ENCODE data around the gene KCNJ14.

DNA sequence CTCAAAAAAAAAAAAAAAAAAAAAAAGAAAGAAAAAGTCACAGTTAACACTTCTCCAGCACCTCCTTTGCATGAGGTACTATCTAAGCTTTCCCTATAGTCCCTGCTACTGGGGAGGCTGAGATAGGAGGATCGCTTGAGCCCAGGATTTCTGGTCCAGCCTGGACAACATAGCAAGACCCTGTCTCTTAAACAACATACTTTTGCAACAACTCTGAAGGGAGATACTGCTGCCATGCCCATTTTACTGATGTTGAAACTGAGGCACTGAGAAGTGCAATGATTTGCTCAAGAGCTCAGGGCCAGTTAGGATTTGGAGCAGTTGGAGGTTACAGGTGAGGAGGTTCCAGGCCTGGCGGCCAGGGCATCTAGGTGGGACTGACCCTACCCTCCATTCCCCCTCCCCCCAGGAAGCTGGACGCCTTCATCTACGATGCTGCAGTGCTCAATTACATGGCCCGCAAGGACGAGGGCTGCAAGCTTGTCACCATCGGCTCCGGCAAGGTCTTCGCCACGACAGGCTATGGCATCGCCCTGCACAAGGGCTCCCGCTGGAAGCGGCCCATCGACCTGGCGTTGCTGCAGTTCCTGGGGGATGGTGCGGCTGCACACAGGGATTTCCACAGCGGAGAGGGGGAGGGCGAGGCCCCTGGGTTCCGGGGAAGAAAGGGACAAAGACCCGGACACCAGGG is 13.9 kb upstream of the KCNJ14 start:
- TF ChIP-seq RAD21 (conservative IDR thresholded peaks at IDR 0.05) (no peak), TAF1 (IDR thresholded peaks at IDR 0.05; ENCODE audit: low read depth) (no peak), POLR2AphosphoS5 (IDR thresholded peaks at IDR 0.05) (no peak), EZH2 (IDR thresholded peaks at IDR 0.05; ENCODE audit: borderline replicate concordance, insufficient read depth, low read length, poor library complexity, severe bottlenecking) (no peak), MXI1 (conservative IDR thresholded peaks at IDR 0.05; ENCODE audit: poor library complexity, severe bottlenecking) (no peak), EP300 (conservative IDR thresholded peaks at IDR 0.05; ENCODE audit: poor library complexity, severe bottlenecking) (no peak)
- TF ChIP-seq, protein P1, sequence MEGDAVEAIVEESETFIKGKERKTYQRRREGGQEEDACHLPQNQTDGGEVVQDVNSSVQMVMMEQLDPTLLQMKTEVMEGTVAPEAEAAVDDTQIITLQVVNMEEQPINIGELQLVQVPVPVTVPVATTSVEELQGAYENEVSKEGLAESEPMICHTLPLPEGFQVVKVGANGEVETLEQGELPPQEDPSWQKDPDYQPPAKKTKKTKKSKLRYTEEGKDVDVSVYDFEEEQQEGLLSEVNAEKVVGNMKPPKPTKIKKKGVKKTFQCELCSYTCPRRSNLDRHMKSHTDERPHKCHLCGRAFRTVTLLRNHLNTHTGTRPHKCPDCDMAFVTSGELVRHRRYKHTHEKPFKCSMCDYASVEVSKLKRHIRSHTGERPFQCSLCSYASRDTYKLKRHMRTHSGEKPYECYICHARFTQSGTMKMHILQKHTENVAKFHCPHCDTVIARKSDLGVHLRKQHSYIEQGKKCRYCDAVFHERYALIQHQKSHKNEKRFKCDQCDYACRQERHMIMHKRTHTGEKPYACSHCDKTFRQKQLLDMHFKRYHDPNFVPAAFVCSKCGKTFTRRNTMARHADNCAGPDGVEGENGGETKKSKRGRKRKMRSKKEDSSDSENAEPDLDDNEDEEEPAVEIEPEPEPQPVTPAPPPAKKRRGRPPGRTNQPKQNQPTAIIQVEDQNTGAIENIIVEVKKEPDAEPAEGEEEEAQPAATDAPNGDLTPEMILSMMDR (IDR thresholded peaks at IDR 0.05; ENCODE audit: poor library complexity, severe bottlenecking) = no peak
- TF ChIP-seq, protein P2, sequence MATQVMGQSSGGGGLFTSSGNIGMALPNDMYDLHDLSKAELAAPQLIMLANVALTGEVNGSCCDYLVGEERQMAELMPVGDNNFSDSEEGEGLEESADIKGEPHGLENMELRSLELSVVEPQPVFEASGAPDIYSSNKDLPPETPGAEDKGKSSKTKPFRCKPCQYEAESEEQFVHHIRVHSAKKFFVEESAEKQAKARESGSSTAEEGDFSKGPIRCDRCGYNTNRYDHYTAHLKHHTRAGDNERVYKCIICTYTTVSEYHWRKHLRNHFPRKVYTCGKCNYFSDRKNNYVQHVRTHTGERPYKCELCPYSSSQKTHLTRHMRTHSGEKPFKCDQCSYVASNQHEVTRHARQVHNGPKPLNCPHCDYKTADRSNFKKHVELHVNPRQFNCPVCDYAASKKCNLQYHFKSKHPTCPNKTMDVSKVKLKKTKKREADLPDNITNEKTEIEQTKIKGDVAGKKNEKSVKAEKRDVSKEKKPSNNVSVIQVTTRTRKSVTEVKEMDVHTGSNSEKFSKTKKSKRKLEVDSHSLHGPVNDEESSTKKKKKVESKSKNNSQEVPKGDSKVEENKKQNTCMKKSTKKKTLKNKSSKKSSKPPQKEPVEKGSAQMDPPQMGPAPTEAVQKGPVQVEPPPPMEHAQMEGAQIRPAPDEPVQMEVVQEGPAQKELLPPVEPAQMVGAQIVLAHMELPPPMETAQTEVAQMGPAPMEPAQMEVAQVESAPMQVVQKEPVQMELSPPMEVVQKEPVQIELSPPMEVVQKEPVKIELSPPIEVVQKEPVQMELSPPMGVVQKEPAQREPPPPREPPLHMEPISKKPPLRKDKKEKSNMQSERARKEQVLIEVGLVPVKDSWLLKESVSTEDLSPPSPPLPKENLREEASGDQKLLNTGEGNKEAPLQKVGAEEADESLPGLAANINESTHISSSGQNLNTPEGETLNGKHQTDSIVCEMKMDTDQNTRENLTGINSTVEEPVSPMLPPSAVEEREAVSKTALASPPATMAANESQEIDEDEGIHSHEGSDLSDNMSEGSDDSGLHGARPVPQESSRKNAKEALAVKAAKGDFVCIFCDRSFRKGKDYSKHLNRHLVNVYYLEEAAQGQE (IDR thresholded peaks at IDR 0.05; ENCODE audit: borderline replicate concordance) = no peak
